H1 (cell line): ENCODE results near the gene BZW2. TPM values are rescaled to one million over a fixed set of nuclear protein-coding genes. Genes with fewer than 3 reads are reported as not detected.

Source experiments
- ASH2L ChIP-seq: fragments of 200-600, 300-600 bp; sonication (generic); IDR thresholded peaks from one replicate; pipeline ENCODE4 v1.7.1; 2017; ENCODE audit warnings: low read length
- CTBP2 ChIP-seq: IDR thresholded peaks from 2 replicates; pipeline ENCODE4 v1.7.0; 2011; ENCODE audit warnings: borderline replicate concordance, mild to moderate bottlenecking, moderate library complexity, mixed read lengths, low read length; ENCODE audit not compliant: insufficient read depth, insufficient read length
- GTF2F1 ChIP-seq: IDR thresholded peaks from 2 replicates; pipeline ENCODE4 v1.6.1; 2012; ENCODE audit warnings: low read depth, low read length, improper control_type of control experiment, borderline replicate concordance
- JUND ChIP-seq: IDR thresholded peaks from 2 replicates; pipeline ENCODE4 v1.6.1; 2011; ENCODE audit warnings: mild to moderate bottlenecking, improper control_type of control experiment, low read length
- RBBP5 ChIP-seq: IDR thresholded peaks from 2 replicates; pipeline ENCODE4 v1.7.1; 2012; ENCODE audit warnings: low read depth, mild to moderate bottlenecking, inconsistent platforms, low read length, moderate library complexity, borderline replicate concordance
- TBP ChIP-seq: IDR thresholded peaks from 2 replicates; pipeline ENCODE4 v1.6.1; 2011; ENCODE audit warnings: low read depth, low read length, improper control_type of control experiment
- ZNF274 ChIP-seq: IDR thresholded peaks from 2 replicates; pipeline ENCODE4 v1.7.0; 2012; ENCODE audit warnings: low read length, borderline replicate concordance; ENCODE audit errors: extremely low read depth
- polyA plus RNA-seq, 7 experiments: library from polyadenylated mRNA; depleted of rRNA in 3 of 7; stranded (reverse) in 5 of 7; unstranded in 2 of 7; fragments of >200 nt in 5 of 7; fragments of 200-250 nt in 2 of 7; gene quantifications; 1 replicate in 5 of 7; 2 replicates in 1 of 7; 4 replicates in 1 of 7; pipeline versions ENCODE4 v1.2.1 to v1.2.3, GENCODE V29; 2011 to 2013; ENCODE audit warnings: missing spikeins in 2 of 7, mixed read lengths in 2 of 7
- total RNA-seq: library from RNA; stranded (reverse); fragmentation: NEBNext Ultra II Directional; extraction: Animal tissue kit (Norgen Biotek cat#: 25700); gene quantifications from 2 replicates; pipeline ENCODE4 v1.2.1, GENCODE V29; 2021
- TF ChIP-seq, protein P1 (sequence below): fragments of 300-600 bp; sonication (generic); IDR thresholded peaks from 2 replicates; pipeline ENCODE4 v1.7.1; 2012; ENCODE audit warnings: low read length, moderate library complexity, mild to moderate bottlenecking, inconsistent platforms; ENCODE audit not compliant: insufficient replicate concordance

The BZW2 gene
- total and polyA plus RNA-seq, 2 of the 8 experiments (the other 6 are each of a cell fraction or from before 2014, with no cell fraction given), result 32.3 to 103 TPM

DNA sequence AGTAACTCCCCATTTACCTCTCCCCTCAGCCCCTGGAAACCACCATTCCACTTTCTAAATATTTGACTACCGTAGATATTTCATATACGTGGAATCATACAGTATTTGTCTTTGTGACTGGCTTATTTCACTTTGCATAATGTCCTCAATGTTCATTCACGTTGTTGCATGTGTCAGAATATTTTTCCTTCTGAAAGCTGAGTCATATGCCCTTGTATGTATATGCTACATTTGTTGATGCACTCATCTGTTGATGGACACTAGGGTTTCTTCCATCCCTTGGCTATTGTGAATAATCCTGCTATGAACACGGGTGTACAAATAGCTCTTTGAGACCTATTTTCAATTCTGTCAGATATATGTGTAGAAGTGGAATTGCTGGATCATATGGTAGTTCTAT is 81.8 kb downstream of the BZW2 start (continued):
- TF ChIP-seq, protein P1, sequence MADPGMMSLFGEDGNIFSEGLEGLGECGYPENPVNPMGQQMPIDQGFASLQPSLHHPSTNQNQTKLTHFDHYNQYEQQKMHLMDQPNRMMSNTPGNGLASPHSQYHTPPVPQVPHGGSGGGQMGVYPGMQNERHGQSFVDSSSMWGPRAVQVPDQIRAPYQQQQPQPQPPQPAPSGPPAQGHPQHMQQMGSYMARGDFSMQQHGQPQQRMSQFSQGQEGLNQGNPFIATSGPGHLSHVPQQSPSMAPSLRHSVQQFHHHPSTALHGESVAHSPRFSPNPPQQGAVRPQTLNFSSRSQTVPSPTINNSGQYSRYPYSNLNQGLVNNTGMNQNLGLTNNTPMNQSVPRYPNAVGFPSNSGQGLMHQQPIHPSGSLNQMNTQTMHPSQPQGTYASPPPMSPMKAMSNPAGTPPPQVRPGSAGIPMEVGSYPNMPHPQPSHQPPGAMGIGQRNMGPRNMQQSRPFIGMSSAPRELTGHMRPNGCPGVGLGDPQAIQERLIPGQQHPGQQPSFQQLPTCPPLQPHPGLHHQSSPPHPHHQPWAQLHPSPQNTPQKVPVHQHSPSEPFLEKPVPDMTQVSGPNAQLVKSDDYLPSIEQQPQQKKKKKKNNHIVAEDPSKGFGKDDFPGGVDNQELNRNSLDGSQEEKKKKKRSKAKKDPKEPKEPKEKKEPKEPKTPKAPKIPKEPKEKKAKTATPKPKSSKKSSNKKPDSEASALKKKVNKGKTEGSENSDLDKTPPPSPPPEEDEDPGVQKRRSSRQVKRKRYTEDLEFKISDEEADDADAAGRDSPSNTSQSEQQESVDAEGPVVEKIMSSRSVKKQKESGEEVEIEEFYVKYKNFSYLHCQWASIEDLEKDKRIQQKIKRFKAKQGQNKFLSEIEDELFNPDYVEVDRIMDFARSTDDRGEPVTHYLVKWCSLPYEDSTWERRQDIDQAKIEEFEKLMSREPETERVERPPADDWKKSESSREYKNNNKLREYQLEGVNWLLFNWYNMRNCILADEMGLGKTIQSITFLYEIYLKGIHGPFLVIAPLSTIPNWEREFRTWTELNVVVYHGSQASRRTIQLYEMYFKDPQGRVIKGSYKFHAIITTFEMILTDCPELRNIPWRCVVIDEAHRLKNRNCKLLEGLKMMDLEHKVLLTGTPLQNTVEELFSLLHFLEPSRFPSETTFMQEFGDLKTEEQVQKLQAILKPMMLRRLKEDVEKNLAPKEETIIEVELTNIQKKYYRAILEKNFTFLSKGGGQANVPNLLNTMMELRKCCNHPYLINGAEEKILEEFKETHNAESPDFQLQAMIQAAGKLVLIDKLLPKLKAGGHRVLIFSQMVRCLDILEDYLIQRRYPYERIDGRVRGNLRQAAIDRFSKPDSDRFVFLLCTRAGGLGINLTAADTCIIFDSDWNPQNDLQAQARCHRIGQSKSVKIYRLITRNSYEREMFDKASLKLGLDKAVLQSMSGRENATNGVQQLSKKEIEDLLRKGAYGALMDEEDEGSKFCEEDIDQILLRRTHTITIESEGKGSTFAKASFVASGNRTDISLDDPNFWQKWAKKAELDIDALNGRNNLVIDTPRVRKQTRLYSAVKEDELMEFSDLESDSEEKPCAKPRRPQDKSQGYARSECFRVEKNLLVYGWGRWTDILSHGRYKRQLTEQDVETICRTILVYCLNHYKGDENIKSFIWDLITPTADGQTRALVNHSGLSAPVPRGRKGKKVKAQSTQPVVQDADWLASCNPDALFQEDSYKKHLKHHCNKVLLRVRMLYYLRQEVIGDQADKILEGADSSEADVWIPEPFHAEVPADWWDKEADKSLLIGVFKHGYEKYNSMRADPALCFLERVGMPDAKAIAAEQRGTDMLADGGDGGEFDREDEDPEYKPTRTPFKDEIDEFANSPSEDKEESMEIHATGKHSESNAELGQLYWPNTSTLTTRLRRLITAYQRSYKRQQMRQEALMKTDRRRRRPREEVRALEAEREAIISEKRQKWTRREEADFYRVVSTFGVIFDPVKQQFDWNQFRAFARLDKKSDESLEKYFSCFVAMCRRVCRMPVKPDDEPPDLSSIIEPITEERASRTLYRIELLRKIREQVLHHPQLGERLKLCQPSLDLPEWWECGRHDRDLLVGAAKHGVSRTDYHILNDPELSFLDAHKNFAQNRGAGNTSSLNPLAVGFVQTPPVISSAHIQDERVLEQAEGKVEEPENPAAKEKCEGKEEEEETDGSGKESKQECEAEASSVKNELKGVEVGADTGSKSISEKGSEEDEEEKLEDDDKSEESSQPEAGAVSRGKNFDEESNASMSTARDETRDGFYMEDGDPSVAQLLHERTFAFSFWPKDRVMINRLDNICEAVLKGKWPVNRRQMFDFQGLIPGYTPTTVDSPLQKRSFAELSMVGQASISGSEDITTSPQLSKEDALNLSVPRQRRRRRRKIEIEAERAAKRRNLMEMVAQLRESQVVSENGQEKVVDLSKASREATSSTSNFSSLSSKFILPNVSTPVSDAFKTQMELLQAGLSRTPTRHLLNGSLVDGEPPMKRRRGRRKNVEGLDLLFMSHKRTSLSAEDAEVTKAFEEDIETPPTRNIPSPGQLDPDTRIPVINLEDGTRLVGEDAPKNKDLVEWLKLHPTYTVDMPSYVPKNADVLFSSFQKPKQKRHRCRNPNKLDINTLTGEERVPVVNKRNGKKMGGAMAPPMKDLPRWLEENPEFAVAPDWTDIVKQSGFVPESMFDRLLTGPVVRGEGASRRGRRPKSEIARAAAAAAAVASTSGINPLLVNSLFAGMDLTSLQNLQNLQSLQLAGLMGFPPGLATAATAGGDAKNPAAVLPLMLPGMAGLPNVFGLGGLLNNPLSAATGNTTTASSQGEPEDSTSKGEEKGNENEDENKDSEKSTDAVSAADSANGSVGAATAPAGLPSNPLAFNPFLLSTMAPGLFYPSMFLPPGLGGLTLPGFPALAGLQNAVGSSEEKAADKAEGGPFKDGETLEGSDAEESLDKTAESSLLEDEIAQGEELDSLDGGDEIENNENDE, result no peak
- no peak for TF ChIP-seq GTF2F1
- TF ChIP-seq JUND, result no peak
- no peak for TF ChIP-seq ASH2L
- TF ChIP-seq TBP, result no peak
- no peak for TF ChIP-seq ZNF274
- no peak for TF ChIP-seq CTBP2
- no peak for TF ChIP-seq RBBP5
- TF ChIP-seq, all 59 proteins: peak for 0
